Tongue (tissue), 2 donors: ENCODE measurements around the gene MAST1. TPM values are rescaled to one million over a fixed set of nuclear protein-coding genes. Genes with fewer than 3 reads are reported as not detected.
A peak's percentile ranks its signal among the peaks of the same experiment; 100 is the strongest.
"Not testable (repeated sequence)": the region's sequence is repeated elsewhere in the genome, so short reads cannot be mapped to it uniquely, and the experiment has no call there.

Experiments used
- DNase-seq: peaks from one replicate; pipeline ENCODE4 v3.0.0-alpha.2; 2015
- total RNA-seq: library from RNA; depleted of rRNA; stranded (reverse); fragments of >200 nt; gene quantifications from one replicate; pipeline ENCODE4 v1.2.3, GENCODE V29; 2014

MAST1 gene
- total RNA-seq, 1 donor from 2014 or later: 0.92 TPM

GRCh38 chr19:12800923-12801465, 37.3 kb upstream of the MAST1 start:
- peak; percentile 35 for DNase-seq

GRCh38 chr19:12801466-12802266, 36.6 kb upstream of the MAST1 start, which contains the start of the genes PRDX2 and THSD8:
TSS of gene PRDX2 (minus strand) at chr19:12801800. CDS start at chr19:12801261, 539 bp downstream.
TSS of gene THSD8 (plus strand) at chr19:12802069. CDS start at chr19:12802072, 3 bp downstream.
- peak; percentile 91 for DNase-seq

- DNase-seq: no peak
Observed at GRCh38 chr19:12802267-12803106, 35.8 kb upstream of the MAST1 start.

GRCh38 chr19:12804051-12804450, 34.3 kb upstream of the MAST1 start:
- DNase-seq: no peak

GRCh38 chr19:12806242-12807081, 31.9 kb upstream of the MAST1 start, which contains the start of gene RNASEH2A:
TSS of gene RNASEH2A (plus strand) at chr19:12806584. CDS start at chr19:12806674, 90 bp downstream.
- DNase-seq: peak; percentile 96

- no peak for DNase-seq
Observed at GRCh38 chr19:12815088-12815487, 23.2 kb upstream of the MAST1 start.

- DNase-seq: not testable (repeated sequence)
Observed at GRCh38 chr19:12817188-12817587, 21.1 kb upstream of the MAST1 start.

- DNase-seq: not testable (repeated sequence)
Observed at GRCh38 chr19:12817810-12818209, 20.5 kb upstream of the MAST1 start.

GRCh38 chr19:12821761-12822160, 16.6 kb upstream of the MAST1 start:
- DNase-seq: no peak

- DNase-seq: no peak
Observed at GRCh38 chr19:12825254-12826131, 12.8 kb upstream of the MAST1 start.

- no peak for DNase-seq
Observed at GRCh38 chr19:12828494-12828893, 9.8 kb upstream of the MAST1 start.

GRCh38 chr19:12833418-12833737, 4.9 kb upstream of the MAST1 start:
- no peak for DNase-seq

- no peak for DNase-seq
Observed at GRCh38 chr19:12833738-12834565, 4.4 kb upstream of the MAST1 start.

- DNase-seq: no peak
Observed at GRCh38 chr19:12834566-12834943, 3.8 kb upstream of the MAST1 start, which contains the start of gene RTBDN. TSS of gene RTBDN (minus strand) at chr19:12834579. CDS start at chr19:12829979, 4,600 bp downstream.

- DNase-seq: peak; percentile 32
Observed at GRCh38 chr19:12834976-12835757, 3.1 kb upstream of the MAST1 start.

- no peak for DNase-seq
Observed at GRCh38 chr19:12836529-12836863, 1.8 kb upstream of the MAST1 start.

GRCh38 chr19:12837225-12837624, 1.1 kb upstream of the MAST1 start:
- no peak for DNase-seq

GRCh38 chr19:12838886-12839756, 806 bp downstream of the MAST1 start:
- DNase-seq: no peak
